Activated CD4-positive, alpha-beta T cell treated with anti-CD3 and anti-CD28 coated beads, Interleukin-2, amount 50 U/mL, for 16 hours (primary cell): ENCODE measurements around the gene TGFB3.
"Not testable (repeated sequence)": the region's sequence is repeated elsewhere in the genome, so short reads cannot be mapped to it uniquely, and the experiment has no call there.

ENCODE experiments used
- DNase-seq: peaks from one replicate; pipeline ENCODE4 v3.0.0-alpha.2; 2020

Gene TGFB3

DNA sequence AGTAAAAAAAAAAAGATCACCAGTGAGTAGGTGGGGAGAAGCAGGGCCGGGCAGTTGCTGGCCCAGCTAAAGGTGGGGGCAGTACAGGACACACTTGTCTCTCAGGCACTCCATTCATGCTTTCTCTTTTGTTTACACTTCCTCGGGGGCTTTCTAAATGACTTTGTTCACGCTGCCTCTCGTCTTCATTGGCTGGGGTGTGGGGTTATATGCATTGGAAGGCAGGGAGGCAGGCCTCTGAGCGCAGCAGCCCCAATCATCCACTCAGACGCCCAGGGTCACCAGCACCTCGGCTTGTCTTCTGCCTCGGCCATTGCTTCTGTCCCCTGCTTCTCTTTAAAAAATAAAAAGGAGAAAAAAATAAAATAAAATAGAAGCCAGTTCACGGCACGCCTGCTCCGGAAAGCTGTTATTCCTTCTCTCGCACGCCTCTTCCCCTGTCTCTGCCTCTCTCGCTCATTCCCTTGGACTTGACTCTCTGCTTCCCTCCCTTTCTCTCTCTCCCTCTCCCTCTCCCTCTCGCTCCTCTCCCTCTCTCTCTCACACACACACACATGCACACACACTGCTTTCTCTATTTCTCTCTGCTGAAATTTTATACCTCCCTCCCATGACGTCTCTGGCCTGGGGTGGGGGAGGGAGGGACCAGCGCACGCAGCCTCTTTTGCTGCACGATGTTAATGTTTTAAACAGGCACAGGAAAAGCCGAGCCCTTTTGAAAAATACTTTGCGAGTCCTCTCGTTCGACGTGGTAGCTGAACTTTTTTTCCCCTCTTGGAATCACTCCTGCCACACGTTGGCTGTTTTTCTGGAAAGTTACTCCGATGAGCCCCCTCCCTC lies at the start of gene TGFB3:
TSS of gene TGFB3 (minus strand) at position 570 of the 840 bp plus-strand sequence. CDS start 1,102 bp downstream, outside the sequence.
- DNase-seq: peak; percentile 76

DNA sequence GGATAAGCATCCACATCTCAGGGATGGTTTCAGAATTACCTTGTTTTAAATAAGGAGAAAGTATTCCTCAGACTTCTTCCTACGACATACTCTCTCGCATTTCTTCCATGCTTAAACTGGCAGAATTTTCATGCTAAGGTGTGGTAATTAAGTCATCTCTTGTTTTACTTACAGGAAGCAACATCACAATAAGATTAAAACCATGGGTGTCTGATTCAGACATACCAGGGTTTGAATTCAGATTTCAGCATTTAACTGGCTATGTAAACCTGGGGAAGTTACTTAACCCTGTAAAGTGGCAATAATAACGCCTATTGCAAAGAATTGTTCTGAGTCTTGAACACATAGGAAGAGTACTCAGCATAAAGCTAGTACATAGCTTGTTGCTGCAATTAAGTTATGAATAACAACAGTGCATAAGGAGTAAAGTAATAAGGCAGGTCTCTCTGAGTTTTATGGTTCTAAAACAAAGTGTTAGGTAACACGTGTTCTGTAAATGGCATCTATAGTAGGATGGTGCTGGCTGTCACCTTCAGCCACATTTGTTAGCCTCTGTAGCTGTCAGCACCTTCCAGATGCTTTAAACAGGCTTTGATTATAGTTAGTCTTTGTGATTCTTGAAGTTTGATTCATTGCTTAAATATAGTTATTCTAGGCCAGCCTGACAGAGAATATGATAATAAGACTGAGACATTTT lies 42.6 kb upstream of the TGFB3 start:
- DNase-seq: no peak

DNA sequence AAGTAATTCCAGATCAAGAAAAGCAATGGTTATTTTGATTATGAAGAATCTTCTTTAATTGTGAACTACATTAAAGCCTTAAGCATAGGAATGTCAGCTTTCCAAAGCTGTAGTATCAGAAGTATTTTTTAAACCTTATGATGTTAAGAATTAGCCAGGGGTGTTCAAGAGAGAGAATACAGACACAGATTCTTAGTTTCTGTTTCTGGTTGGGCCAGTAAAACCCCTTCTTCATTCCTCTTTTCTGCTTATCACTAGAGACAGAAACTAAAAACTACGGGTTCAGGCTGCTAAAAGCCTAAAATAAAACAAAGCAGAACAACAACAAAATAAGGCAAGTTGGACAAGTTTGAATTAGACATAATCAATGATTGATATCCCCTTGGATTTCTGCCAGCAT lies 42.0 kb upstream of the TGFB3 start:
- no peak for DNase-seq

DNA sequence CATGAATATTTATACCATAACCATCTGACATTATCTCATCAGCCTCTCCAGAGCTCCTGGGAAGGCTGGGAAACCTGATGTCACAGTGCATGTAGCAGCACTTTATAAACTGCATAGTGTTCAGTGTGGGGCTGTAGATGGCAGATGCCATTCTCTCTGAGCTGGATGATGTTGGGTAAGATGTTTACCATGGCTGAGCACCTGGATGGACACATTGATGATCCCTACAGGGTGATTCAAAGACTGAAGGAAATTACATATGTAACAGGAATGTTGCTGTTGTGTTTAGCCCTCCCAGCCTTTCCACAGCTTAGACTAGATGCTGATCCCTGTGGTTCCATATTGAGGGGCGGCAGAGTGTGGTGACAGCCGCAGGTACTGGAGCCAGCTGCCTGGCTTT lies 41.2 kb upstream of the TGFB3 start:
- no peak for DNase-seq

DNA sequence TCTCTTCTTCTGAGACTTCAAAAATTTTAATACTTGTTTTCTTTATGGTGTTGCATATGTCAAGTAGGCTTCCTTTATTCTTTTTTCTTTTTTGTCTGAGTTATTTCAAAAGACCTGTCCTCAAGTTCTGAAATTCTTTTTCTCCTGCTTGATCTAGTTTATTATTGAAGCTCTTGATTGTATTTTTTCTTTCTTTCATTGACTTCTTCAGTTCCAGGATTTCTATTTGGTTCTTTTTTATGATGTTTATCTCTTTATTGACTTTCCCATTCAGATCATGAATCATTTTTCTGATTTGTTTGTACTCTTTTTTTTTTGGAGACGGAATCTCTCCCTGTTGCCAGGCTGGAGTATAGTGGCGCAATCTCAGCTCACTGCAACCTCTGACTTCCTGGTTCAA lies 37.9 kb upstream of the TGFB3 start:
- no peak for DNase-seq

DNA sequence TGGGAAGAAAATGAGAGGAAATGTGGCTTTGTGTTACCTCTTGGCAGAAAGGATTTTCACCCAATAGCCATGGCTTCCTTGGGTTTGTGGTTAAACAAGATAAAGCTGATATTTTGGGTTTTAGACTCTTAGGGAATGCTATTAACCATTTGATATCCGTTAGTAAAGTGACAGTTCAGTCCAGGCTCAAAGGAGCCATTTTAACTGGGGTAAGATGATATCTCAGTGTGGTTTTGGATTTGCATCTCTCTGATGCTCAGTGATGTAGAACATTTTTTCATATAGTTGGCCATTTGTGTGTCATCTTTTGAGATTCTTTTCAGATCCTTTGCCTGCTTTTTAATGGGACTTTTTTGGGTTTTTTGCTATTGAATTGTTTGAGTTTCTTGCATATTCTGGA lies 33.9 kb upstream of the TGFB3 start:
- DNase-seq: no peak

DNA sequence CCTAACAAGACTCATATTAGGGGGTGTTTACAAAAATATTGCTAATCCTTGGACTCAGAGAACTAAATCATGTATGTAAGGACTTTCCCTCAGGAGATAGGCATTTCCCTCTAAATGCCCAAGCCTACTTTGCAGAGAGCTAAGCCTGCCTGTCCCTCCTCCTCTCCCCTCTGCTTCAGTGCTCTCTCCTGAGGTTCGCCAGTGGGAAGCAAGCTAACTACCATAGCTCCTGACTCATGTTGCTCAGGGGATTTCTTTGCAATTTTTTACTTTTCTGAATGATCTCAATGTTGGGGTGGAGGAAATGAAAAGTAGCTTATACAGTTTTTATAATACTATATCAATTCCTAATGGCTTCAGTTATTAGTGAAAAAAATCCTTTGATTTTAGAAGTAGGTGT lies 33.4 kb upstream of the TGFB3 start:
- no peak for DNase-seq

DNA sequence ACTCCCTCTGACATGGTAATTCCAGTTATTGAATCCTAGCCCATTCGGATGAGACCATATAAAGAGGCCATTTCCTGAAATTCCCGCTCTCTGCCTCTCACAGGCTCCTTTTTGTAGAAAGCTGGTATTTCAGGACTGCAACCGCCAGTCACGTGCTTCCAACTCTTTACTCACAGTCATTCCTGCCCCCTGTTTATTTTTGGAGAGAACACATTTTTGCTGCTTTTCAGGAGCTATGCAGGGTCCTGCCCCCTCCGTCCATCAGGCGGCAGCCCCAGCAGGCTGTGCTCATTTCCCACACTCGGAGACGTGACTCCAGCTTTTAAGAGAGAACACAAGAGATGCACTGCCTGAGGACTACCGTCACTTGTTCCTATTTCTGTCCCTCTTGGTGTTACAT lies 30.6 kb upstream of the TGFB3 start:
- DNase-seq: no peak

DNA sequence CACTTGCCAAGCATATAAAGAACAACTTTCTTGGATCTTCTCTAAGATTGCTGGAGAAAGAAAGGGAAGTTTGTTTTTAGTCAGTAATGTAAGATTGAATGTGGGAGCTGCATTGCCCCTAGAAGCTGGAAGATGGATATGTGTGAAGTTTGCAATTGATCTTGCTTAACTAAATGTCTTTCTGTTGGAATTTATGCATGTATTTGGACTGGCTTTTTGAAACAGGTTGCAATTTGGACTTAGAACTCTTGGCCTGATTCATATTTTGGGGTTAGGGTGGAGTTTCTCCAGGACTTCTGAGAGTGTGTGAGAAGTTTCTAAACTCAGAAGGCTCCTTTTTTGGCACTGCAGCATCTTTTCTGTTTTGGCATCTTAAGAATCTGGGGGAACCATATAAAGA lies 30.1 kb upstream of the TGFB3 start:
- DNase-seq: no peak

DNA sequence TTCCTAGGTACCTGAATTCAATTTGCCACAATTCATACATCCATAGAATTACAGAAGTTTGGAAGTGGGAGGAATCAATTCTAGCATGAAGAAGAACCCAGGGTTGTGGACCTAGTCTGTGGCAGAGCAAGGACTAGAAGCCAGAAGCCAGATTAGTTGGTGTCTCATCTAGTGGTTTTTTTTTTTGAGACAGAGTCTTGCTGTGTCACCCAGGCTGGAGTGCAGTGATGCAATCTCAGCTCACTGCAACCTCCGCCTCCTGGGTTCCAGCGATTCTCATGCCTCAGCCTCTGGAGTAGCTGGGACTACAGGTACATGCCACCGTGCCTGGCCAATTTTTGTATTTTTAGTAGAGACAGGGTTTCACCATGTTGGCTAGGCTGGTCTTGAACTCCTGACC lies 27.8 kb upstream of the TGFB3 start:
- DNase-seq: not testable (repeated sequence)

DNA sequence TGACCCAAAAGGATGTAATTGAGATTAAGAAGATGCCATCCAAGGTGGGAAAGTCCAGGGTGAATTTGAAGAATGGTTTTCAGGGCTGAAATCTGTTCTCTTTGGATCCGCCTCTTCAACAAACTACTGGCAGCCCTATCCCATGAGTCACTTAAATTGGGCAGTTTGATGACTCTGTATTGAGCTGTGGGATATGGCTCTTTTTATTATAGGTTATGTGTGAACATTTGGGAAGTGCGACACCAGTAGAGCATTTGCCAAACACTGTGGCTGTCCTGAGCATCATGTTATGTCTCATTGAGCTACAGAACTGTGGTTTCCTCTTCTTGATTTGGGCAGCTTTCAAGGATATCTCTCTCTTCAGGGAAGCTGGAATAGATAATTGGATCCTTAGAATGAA lies 26.1 kb upstream of the TGFB3 start:
- DNase-seq: no peak

DNA sequence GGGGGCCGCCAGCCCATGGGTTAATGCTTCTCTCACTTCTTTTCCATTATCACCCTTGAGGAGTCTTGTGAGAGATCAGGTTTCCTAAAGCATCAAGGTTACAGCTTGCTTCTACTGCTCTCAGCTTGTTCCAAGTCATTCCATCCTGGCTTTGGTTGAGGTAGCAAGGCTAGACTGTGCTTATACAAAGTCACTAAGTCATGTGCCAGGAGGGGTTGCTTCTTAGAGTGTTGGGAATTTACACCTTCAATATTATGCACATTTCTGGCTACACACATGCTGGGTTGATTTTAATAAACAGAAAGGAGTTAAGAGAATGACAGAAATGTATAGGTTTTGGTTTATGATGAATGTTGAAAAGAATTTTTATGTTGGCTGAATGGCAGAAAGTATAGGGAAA lies 25.6 kb upstream of the TGFB3 start:
- no peak for DNase-seq

DNA sequence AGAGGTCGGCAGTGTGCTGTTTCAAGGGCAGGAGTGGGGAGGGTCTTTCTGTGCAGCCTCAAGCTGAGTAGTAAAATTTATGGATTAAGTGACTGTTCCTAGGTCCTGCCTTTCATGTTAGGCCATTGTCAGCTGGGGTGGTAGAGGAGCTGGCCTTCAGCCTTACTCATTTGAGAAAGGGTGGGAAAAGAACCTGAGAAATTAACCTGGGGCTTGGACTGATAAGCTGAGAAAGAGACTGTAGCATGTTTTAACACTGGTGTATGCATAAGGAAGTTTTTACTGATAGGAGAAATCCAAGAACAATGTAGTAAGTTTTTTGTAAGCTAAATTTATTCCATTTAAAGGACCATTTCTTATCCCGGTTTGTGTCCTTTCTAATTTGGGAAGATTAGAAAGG lies 24.5 kb upstream of the TGFB3 start:
- DNase-seq: no peak

DNA sequence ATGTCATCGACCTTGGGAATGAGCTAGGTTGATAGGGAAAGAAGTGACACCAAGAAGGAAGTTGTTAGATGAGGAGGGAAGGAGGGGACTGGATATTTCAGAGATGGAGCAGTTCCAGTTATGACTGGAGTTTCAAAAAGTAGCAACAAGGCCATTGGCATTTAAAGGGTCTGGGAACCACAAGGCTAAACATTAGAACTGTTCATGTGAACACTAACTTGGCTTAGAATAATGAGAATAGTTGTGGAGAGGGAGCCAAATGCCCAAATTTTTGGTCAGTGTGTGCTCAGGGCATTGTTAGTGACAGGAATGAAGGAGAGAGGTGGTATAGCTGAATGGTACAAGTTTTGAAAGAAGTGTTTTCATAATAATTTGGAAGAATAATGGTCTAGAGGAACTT lies 20.6 kb upstream of the TGFB3 start:
- no peak for DNase-seq

DNA sequence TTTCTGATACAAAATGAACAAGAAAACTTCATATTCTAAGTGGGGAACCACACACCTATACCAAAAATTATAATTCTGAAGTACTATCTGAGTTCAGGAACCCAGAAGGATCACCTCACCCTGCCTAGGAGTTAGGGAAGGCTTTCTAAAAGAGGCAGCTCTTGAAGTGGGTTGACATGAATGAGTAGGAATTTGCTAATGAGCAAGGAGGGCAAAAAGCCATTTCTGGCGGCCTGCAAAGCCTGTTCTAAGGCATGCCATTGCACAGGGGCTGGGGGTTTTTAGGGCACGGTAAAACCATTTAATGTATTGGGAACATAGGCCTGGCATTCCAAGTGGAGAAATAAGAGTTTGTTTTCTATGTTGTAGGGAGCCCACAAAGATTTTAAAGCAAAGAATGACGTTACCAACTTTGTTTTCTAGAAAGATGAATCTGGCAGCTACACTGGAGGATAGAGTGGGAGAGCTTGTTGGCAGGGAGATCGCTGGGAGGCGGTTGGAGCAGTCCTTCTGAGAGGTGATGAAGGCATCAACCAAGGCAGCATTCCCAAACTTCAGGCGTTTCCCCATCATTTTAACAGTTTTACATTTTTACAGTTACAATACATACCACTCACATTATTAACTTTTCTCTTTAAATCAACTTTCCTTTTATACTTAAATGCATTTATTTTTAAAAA lies 17.9 kb upstream of the TGFB3 start:
- no peak for DNase-seq

DNA sequence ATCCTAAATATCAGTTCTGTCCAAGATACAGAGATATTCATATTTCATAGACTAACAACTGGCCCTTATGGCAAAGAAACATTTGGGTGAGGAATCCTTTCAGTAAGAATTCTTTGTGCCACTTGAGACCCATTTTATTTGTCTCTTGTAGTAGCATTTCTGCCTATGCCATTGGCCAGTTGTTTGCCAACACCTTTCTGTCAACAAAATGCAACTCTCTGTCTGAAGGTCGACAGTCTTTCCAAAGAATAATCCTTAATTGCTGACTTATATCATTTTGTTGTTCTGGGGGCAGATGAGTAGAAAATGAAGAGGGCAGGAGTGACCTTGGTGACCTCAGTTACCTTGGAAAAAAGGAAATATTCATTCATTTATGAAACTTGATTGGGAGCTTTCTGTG lies 14.7 kb upstream of the TGFB3 start:
- DNase-seq: no peak

DNA sequence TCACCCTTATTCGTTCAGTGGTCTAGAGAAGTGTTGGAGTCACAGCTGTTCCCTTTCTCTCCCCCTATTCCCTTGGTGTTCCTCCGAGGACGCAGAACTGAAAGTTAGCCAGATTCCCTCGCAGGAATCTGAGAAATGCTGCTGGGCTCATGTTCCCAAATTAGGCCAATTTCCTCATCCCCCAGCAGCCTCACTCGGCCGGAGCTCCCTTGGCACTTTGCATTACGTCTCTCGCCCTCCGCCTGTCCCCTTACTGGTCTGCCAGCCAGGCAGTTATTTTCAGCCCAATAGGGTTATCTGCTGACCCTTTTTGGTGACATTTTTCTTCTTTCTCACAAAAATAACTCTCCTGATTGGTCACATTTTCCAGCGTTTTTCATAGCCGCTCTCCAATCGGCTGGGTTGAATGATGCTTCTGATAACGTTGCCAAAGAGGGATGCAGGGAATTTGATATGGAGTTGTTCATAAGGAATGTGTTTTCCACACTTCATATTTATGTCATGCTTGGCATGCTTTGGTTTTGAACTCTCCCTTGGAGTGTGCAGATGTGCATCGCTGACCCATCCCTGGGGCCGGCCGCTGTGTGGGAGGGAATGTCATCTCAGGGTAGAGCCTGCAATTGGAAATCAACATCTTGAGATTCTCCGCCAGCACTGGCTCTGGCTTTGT lies 13.7 kb upstream of the TGFB3 start:
- no peak for DNase-seq

DNA sequence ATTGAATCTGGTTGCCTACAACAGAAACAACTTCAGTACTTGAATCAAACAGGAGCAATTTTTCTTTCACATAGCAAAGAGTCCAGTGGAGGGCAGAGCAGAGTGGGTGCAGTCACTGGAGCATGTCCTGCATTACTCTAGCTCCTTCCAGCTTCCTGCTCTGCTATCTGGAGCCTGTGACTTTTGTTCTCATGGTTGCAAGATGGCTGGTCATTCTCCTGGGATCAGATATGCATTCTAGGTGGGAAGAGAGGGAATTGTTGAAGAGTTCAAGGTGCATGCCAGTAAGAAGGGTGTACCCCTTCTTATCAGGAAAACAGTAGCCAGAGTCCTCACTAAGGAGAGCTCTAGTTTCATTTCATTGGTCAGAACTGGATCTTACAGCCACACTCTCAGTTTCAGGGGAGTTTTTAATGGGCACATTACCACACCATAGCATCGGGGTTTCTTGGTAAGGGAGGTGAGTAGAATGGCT lies 11.8 kb upstream of the TGFB3 start:
- DNase-seq: peak; percentile 24

DNA sequence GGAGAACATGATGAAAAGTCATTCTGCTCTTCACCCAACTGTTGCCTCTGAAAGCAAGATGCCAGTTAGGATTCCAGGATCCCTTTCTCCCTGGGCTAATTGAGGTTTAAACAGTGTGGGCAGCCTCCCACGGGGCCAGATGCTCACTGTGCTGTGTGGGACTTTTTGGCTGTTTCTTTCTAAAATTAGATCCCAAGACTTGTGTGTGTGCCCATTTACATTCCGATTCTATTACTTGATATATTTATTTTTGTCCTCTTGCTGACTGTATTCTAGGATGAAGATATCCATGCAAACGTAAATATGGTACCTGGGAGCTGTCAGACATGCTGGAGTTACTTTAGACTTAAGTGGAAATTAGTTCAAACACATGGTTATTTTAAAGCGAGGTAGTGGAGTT lies 10.0 kb upstream of the TGFB3 start:
- DNase-seq: no peak

DNA sequence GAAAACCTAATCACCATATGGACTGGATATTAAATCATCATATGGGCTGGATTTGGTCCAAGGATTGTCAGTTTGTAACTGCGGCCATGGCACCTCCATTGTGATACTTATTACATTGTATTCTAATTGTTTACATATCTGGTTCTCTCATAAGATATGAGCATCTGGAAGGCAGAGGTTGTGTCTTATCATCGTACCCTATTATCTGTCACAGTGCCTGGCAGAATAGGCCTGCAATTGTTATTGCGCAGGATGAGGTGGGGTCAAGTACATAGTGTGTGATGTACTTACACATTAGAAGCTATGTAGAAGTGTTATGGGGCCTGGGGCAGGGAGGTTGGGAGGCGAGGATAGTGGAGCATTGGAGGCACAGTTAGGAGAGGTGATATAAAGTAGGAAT lies 8.5 kb upstream of the TGFB3 start:
- no peak for DNase-seq

DNA sequence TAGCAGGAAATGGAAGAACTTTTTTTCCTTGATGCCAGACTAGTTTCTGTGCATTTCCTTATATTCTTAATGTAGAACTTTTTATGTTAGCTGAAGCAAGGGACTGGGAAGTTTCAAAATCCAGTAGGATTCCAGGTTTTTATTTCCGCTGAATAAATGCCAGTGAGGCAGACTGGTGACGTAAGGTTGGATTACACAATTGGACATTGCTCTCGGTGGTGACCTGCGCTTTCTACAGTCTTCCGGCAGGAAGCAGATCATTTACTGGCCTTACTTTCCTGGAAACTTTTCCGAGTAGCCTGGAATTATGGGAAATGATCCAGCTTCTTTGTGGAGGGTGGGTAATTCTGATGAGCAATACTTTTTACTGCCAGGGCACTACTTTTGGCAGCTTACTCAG lies 7.3 kb upstream of the TGFB3 start:
- no peak for DNase-seq

DNA sequence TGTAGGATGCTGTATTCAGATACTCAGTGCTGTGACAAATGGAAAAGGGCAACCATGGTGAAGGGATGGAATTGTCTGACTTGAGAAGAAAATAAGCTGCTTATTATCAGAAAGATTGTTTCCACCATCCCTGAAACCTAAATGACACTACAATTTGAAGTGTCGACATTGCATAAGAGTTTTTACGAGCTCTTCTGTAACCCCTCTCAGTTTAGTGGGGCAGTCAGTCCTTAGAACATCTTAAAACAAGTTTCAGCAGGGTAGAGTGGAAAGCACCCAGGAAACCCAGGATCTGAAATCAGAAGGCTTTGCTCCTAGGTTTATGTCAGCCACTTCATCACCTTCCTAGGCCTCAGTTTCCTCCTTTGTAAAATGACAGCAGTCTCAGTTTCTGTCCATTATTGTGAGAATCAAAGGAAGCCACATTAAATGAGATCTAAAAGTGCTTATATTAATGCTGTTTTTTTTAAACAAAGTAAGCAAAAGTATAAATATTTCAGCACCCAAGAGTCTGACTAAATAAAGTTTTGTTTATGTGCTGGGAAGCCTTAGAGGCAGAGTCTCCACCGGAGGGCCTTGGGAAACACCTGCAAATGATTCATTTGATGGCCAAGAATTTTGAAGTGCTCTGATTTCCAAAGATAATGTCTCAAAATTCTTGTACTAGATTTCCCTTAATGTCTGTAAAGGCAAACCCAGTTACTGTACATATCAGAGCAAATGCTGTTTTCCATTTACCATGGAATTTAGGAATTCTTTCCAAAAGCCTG lies 5.6 kb upstream of the TGFB3 start:
- no peak for DNase-seq

DNA sequence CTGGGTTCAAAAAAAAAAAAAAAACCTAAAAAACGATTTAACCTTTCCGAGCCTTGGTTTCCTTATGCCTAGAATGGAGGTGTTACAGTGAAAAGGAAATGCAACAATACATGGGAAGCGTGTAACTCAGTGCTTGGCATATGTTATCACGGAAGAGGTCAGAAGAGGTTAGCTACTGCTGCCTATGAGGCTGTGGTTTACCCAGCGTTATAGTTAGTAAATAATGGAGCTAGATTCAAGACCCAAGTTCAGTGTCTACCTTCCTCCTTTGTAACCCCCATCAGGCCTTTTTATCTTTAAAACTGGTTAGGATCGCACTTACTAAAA lies 4.6 kb upstream of the TGFB3 start:
- no peak for DNase-seq
